Measurements from ENCODE around the gene TRIM68.

GRCh38 chr11:4589017-4589416, 19.0 kb downstream of the TRIM68 start:
- no peak for TF ChIP-seq POLR2A (IDR thresholded peaks at IDR 0.05)
- TF ChIP-seq POLR2AphosphoS5 (IDR thresholded peaks at IDR 0.05): no peak

Measured in spleen (tissue), 3 donors.